T-helper 17 cell (primary cell): ENCODE results near the gene NMNAT2. TPM values are rescaled to one million over a fixed set of nuclear protein-coding genes. Genes with fewer than 3 reads are reported as not detected.
"Not testable (repeated sequence)": the region's sequence is repeated elsewhere in the genome, so short reads cannot be mapped to it uniquely, and the experiment has no call there.

ENCODE experiments used
- ATAC-seq: fragments of 150-1000 bp; cut with Tn5 transposase; 2 replicates; pipeline ENCODE4 v1.10.0; 2021; ENCODE audit warnings: mild to moderate bottlenecking, moderate library complexity
- DNase-seq, 3 donors: peaks; one replicate each; pipeline versions ENCODE4 v3.0.0 to v3.0.0-alpha.2; 2020 to 2021
- H3K9me3 ChIP-seq: one replicate; pipeline ENCODE4 v1.7.0; 2013; ENCODE audit warnings: low read length, mild to moderate bottlenecking; ENCODE audit not compliant: control insufficient read depth, poor library complexity, severe bottlenecking
- H3K27ac Mint-ChIP-seq: one replicate; pipeline ENCODE4 v1.8.0; 2022; ENCODE audit warnings: mild to moderate bottlenecking, moderate library complexity, mixed read lengths
- H3K27me3 Mint-ChIP-seq: one replicate; pipeline ENCODE4 v1.8.0; 2022; ENCODE audit warnings: mixed read lengths
- H3K36me3 Mint-ChIP-seq: one replicate; pipeline ENCODE4 v1.8.0; 2022; ENCODE audit warnings: low read depth, mixed read lengths
- H3K4me1 Mint-ChIP-seq: one replicate; pipeline ENCODE4 v1.8.0; 2022; ENCODE audit warnings: mild to moderate bottlenecking, mixed read lengths
- H3K4me3 Mint-ChIP-seq: one replicate; pipeline ENCODE4 v1.8.0; 2022; ENCODE audit warnings: mild to moderate bottlenecking, moderate library complexity, mixed read lengths
- total RNA-seq, 4 donors: library from RNA in 2 of 4; stranded (reverse) in 2 of 4; gene quantifications; one replicate each; pipeline ENCODE4 v1.2.3 and lab custom pipeline; 2022 to 2026

NMNAT2 gene
- total RNA-seq, 2 donors from 2014 or later, result not detected

DNA sequence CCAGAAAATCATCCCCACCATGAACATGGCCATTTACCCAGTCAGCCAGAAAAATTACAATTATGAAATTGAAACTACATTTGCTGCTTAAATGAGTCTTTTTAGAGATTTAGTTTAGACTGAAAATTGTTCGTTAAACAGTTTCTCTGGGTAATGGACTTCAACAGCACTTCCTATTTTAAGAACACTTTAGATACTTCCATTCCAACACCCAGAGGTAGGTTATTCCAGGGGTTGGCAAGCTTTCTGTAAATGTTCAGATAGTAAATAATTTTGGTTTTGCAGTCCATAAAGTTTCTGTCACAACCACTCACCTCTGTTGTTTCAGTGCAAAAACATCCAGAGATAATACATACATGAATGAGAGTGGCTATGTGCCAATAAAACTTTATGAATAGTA, 10.2 kb downstream of the NMNAT2 start:
- peaks cover 3% of the 10 kb centered on the region for H3K36me3 Mint-ChIP-seq
- ATAC-seq, result no peak
- H3K4me3 Mint-ChIP-seq, result no peak overlapping the region

DNA sequence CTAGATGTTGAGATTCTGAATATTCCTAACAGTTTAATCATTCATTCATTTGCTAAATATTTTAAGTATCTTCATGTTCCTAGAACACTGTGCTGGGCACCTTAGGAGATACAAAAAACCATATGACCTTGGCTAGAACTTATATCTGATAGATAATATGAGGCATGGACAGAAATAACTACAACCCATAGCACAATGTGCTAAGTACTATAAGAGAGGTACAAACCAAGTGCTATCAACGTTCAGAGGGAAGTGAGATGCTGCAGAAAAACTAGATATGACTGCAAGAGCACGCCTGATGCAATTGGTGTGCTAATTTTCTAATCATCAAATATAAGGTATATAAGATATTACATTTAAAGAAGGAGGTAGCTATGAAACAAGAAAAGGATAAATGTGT, 10.7 kb downstream of the NMNAT2 start:
- no peak for DNase-seq
- Mint-ChIP-seq H3K4me3 (no peak overlapping the region), H3K27ac (no peak overlapping the region), H3K27me3 (peaks cover 48% of the 10 kb centered on the region), H3K4me1 (no peaks in the 10 kb centered on the region), H3K36me3 (peaks cover 3% of the 10 kb centered on the region)
- ATAC-seq, result no peak
- H3K9me3 ChIP-seq, result no peaks in the 10 kb centered on the region

More for the DNA sequence above, 10.2 kb downstream of the NMNAT2 start:
- no peaks in the 10 kb centered on the region for H3K4me1 Mint-ChIP-seq
- no peaks in the 10 kb centered on the region for H3K9me3 ChIP-seq
- H3K27me3 Mint-ChIP-seq, result peaks cover 45% of the 10 kb centered on the region
- no peak overlapping the region for H3K27ac Mint-ChIP-seq
- DNase-seq, result no peak

DNA sequence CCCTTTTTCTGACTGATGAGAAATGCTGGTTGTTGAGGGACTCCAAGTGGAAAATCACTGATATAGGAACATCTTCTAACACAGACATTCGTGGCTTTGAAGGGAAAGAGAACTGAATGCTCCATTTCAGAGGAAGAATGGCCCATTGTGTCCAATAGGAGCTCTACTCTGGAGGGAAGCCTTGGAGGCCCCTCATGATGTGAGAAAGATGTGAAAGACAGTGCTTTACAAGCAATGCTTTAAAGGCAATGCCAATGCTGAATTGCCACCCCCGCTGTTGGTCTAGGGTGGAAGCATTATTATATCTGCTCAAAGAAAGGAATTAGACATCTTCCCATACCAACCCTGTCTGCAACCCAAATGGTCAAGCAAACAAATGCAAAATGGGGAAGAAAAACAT, 13.7 kb downstream of the NMNAT2 start:
- no peak overlapping the region for H3K4me3 Mint-ChIP-seq
- no peak for DNase-seq
- H3K27ac Mint-ChIP-seq, result no peak overlapping the region
- H3K36me3 Mint-ChIP-seq, result peaks cover 3% of the 10 kb centered on the region
- peaks cover 50% of the 10 kb centered on the region for H3K27me3 Mint-ChIP-seq
- no peaks in the 10 kb centered on the region for H3K4me1 Mint-ChIP-seq
- ATAC-seq, result no peak
- no peaks in the 10 kb centered on the region for H3K9me3 ChIP-seq

DNA sequence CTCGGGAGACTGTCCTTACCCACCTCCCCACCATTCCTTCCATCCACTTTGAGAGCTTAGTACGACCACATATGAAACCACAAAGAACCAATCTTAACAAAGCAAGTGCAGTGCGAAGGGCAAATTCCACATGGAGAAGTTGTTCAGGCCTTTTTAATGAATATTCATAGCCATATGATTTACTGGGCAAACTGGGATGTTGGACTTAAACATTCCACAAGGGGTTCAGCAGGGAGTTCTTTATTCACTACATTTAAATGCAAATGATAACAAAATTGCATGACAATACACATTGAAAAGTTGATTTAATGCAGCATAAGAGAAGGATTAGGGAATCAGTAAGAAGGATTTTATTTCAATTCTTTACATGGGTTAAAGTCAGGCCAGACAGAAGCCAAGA, 14.7 kb downstream of the NMNAT2 start:
- no peak for ATAC-seq
- peaks cover 57% of the 10 kb centered on the region for H3K27me3 Mint-ChIP-seq

DNA sequence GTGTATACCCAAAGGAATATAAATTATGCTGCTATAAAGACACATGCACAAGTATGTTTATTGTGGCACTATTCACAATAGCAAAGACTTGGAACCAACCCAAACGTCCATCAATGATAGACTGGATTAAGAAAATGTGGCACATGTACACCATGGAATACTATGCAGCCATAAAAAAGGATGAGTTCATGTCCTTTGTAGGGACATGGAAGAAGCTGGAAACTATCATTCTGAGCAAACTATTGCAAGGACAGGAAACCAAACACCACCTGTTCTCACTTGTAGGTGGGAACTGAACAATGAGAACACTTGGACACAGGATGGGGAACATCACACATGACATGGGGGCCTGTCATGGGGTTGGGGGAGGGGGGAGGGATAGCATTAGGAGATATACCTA, 16.6 kb downstream of the NMNAT2 start:
- H3K36me3 Mint-ChIP-seq, ATAC-seq, H3K4me1 Mint-ChIP-seq, H3K27ac Mint-ChIP-seq, DNase-seq, H3K9me3 ChIP-seq, H3K4me3 Mint-ChIP-seq: not testable (repeated sequence)
- H3K27me3 Mint-ChIP-seq, result peaks cover 67% of the 10 kb centered on the region

More for the DNA sequence above, 14.7 kb downstream of the NMNAT2 start:
- no peak for DNase-seq
- Mint-ChIP-seq H3K4me1 (no peaks in the 10 kb centered on the region), H3K36me3 (peaks cover 3% of the 10 kb centered on the region), H3K27ac (no peak overlapping the region), H3K4me3 (no peak overlapping the region)
- no peaks in the 10 kb centered on the region for H3K9me3 ChIP-seq

DNA sequence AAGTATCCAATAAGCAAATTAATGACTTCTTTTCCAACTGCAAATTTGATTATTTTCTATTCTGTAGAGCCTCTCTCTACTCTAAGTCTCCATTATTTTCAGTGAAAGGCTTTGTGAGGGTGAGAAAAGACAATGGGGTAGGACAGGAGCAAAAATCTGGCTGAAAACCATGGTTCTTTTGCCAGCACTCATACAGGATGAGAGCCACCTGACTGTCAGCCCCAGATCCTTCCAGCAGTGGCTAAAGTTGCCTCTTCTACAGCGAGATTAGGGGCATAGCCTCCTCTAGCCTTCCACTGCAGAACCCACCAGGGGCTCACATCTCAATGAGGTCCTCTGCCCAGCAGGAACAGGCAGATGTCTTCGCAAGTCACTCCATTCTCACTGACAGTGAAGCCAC, 23.7 kb downstream of the NMNAT2 start:
- Mint-ChIP-seq H3K27me3 (peaks cover 50% of the 10 kb centered on the region), H3K4me1 (no peaks in the 10 kb centered on the region), H3K27ac (no peak overlapping the region), H3K36me3 (no peaks in the 10 kb centered on the region), H3K4me3 (no peak overlapping the region)
- H3K9me3 ChIP-seq, result no peaks in the 10 kb centered on the region
- ATAC-seq, result no peak
- DNase-seq, result no peak

DNA sequence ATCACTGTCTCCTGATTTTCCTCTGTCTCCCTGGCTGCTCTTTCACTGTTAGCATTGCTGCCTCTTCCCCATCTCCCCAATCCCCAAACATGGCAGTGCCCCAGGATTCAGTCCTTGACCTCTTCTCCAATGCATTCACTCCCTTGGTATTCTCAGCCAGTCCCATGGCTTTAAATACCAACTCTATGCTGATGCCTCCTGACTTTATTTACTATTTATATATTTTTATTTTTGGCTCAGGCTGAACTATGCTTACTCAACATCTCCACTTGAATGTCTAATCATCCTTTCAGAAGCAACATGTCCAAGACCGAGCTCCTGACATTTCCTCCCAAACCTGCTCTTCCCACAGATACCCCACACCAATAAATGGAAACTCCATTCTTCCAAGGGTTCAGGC, 26.3 kb downstream of the NMNAT2 start:
- Mint-ChIP-seq H3K4me1 (no peaks in the 10 kb centered on the region), H3K27me3 (peaks cover 35% of the 10 kb centered on the region), H3K27ac (no peak overlapping the region), H3K36me3 (no peaks in the 10 kb centered on the region), H3K4me3 (no peak overlapping the region)
- ATAC-seq (no peak), DNase-seq (no peak)
- no peaks in the 10 kb centered on the region for H3K9me3 ChIP-seq

DNA sequence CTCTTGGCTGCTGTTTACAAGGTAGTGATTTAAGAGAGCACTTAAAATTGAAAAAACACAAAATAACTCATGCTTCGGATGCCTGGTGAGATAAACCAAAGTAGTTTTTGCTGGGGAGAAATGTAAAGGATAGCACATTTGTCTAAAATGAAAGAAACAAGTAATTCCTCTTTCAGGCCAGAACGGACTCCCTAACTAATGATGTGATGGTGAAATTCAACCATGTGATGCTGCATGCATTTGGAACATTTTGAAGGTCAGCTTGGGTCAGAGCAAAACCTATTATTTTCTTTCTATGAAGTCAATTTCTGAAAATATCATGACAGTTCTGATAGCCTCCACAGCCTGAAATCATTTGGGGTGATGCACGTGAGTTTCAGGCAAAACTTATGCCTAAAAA, 27.6 kb downstream of the NMNAT2 start:
- H3K9me3 ChIP-seq, result no peaks in the 10 kb centered on the region
- H3K4me1 Mint-ChIP-seq, result no peaks in the 10 kb centered on the region
- DNase-seq (no peak), ATAC-seq (no peak)
- H3K4me3 Mint-ChIP-seq, result no peak overlapping the region
- no peaks in the 10 kb centered on the region for H3K36me3 Mint-ChIP-seq
- H3K27ac Mint-ChIP-seq, result no peak overlapping the region
- peaks cover 30% of the 10 kb centered on the region for H3K27me3 Mint-ChIP-seq

DNA sequence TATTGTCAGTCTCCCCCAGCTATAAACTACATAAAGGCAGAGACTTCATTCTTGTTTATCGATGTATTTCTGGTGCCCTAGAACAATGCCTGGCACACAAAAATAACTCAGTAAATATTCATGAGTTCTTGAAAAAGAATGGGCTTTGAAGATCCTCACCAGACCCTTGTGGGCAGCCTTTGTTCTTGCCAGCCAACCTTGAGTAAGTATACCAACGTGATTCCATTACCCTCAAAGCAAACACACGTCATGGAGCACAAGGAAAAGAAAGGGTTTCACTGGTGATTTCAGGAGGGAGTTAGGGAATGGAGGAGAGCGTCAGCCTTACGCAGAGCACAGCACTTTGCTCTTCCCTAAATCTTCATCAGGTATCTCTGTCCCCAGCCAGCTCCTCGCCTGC, 29.4 kb downstream of the NMNAT2 start:
- DNase-seq (no peak), ATAC-seq (no peak)
- Mint-ChIP-seq H3K27ac (no peak overlapping the region), H3K27me3 (peaks cover 18% of the 10 kb centered on the region), H3K36me3 (no peaks in the 10 kb centered on the region), H3K4me1 (no peaks in the 10 kb centered on the region), H3K4me3 (no peak overlapping the region)
- H3K9me3 ChIP-seq, result no peaks in the 10 kb centered on the region

DNA sequence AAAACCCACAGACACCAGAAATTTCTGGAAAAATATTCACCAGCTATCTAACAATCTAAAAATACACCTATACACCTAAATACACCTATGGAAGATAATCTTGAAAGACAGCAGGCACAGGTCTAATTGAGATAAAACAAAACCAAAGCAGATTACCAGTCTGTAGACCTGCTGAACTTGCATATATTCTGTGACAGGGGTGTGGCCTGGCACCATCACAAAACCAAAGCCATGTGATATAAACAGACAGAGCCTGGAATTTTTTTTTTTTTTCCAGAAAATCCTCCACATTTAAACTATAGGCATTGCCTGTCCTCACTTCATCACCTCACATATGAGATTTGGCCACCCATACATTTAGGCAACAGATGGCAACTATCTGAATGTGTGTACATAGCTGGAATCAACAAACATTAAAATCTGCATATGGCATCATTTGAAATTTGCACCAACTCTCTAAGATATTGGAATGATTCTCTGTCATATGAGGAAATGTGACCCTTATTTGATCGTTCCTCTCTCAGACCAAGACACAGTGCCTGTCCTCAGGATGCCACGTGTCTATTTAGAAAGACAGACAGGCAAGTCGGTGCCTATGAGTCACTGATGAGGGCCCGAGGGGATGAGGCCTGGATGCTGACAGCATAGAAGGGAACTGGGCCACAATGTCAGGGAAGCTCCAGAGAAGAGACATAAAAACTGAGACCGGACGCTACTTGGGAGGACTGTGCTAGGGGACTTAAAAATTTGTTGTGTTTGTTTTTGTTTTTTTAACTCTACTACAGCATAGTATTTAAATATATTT, 32.6 kb downstream of the NMNAT2 start:
- Mint-ChIP-seq H3K27me3 (peaks cover 21% of the 10 kb centered on the region), H3K4me1 (no peaks in the 10 kb centered on the region)
- ATAC-seq, result no peak

DNA sequence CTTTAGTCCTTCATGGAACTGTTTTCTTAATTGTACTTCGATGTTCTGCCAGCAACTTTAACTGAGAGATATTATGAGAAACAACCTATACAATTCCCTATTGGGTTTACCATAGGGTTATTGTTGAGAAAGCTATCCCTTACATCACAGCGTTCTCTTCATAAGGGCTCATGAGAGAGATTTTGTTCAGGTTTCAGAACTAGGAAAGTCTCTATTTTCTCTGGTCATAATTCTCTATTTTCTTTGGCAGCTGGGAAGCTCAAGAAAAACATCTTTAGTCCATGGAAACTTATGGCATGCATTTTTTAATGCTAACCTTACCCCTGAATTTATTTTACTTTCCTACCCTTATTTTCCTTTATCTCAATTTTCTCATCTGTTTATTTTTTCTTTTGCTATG, 38.2 kb downstream of the NMNAT2 start:
- no peak for DNase-seq
- Mint-ChIP-seq H3K36me3 (no peaks in the 10 kb centered on the region), H3K27me3 (peaks cover 12% of the 10 kb centered on the region), H3K4me3 (no peak overlapping the region), H3K4me1 (no peaks in the 10 kb centered on the region), H3K27ac (no peak overlapping the region)
- ATAC-seq, result no peak
- H3K9me3 ChIP-seq, result no peaks in the 10 kb centered on the region

More for the DNA sequence above, 32.6 kb downstream of the NMNAT2 start:
- no peaks in the 10 kb centered on the region for H3K9me3 ChIP-seq
- Mint-ChIP-seq H3K36me3 (no peaks in the 10 kb centered on the region), H3K4me3 (no peak overlapping the region), H3K27ac (no peak overlapping the region)
- DNase-seq, result no peak

DNA sequence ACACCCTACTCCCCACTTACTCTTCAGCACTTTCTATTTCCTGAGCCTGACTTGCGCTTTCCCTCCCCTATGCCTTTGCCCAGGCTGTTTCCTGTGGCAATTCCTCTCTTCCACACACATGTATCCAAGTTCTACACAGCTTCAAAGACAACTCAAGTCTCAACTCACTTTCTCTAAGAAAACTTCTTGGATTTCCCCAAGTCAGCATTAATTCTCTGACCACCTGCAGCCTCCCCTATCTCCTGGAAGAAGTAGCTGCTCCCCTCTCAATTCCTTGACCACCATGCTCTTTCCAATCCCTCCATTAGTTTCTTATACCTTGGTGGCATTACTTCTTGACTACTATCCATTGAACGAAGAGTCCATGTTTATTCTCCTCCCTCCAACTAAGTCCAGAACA, 42.8 kb downstream of the NMNAT2 start:
- no peak overlapping the region for H3K4me3 Mint-ChIP-seq
- peaks cover 26% of the 10 kb centered on the region for H3K27me3 Mint-ChIP-seq
- H3K27ac Mint-ChIP-seq, result no peak overlapping the region
- H3K36me3 Mint-ChIP-seq, result no peaks in the 10 kb centered on the region
- H3K4me1 Mint-ChIP-seq, result no peaks in the 10 kb centered on the region
- no peak for ATAC-seq
- no peak for DNase-seq
- H3K9me3 ChIP-seq, result no peaks in the 10 kb centered on the region

DNA sequence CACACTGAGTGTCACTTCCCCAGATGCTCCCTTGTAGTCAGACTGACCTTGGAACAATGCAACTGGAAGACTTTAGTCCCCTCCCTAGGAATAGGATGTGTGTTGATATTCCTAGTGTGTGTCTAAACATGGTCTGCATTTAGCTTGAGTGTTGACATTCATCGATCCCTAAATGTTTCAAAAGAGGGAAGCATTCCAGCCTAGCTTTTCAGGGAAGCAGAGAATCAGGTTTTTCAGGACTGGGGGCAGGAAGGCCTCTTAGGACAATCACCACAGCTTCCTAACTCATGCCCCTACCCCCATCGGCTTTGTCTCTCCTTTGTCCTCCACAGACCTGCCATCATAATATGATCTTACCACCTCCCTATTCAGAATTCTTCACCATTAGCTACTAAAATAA, 43.4 kb downstream of the NMNAT2 start:
- DNase-seq (no peak), ATAC-seq (no peak)
- H3K36me3 Mint-ChIP-seq, result no peaks in the 10 kb centered on the region
- no peaks in the 10 kb centered on the region for H3K9me3 ChIP-seq
- H3K27me3 Mint-ChIP-seq, result peaks cover 30% of the 10 kb centered on the region
- H3K27ac Mint-ChIP-seq, result no peak overlapping the region
- no peaks in the 10 kb centered on the region for H3K4me1 Mint-ChIP-seq
- H3K4me3 Mint-ChIP-seq, result no peak overlapping the region

DNA sequence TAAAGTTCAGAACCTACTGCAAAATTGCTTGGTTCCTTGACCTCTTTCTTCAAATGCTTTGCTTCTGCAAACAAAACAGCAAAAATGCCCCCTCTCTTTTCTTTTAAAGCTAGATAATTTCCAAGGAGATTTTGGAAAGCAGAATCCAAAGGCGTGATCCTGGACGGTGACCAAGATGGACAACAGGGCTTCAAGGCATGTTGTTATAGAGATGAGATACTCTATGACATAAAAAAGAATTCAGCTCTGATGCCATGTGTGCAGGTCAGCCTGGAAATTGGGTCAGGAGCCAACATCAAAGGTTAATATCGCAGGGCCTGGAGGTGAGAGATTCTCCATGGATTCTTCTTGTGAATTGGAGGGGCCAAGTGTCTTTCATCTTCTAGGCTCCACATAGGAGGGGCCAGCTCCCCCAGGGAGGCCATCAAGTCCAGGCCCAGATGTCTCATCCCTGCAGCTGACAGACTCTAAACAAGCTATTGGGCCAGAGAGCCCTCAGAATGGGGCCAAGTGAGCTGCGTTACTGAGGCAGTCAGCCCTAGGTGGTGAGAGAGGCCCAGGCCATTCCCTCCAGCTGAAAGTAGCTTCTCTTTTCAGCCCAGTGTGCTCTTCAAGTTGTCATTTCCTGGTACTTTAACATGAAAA, 45.5 kb downstream of the NMNAT2 start:
- DNase-seq (no peak), ATAC-seq (no peak)
- Mint-ChIP-seq H3K4me3 (no peak overlapping the region), H3K36me3 (peaks cover 2% of the 10 kb centered on the region), H3K4me1 (no peaks in the 10 kb centered on the region), H3K27ac (no peak overlapping the region), H3K27me3 (peaks cover 45% of the 10 kb centered on the region)
- no peaks in the 10 kb centered on the region for H3K9me3 ChIP-seq
